ENCODE measurements around the gene TRRAP.
A peak's percentile ranks its signal among the peaks of the same experiment; 100 is the strongest.

Gene TRRAP

GRCh38 chr7:98879198-98879978, 1.1 kb downstream of the TRRAP start:
- peak overlapping the region; percentile 96 for H3K9ac ChIP-seq
- peak overlapping the region; percentile 92 for H3K4me2 ChIP-seq (ENCODE audit: low read length)
- peaks cover 22% of the 10 kb centered on the region for H3K79me2 ChIP-seq
- peak overlapping the region; percentile 87 for H2AFZ ChIP-seq
- peak overlapping the region; percentile 86 for H3K27ac ChIP-seq
- H3K36me3 ChIP-seq (ENCODE audit: control insufficient read depth, insufficient read depth, low read length), result no peaks in the 10 kb centered on the region
- no peaks in the 10 kb centered on the region for H3K9me3 ChIP-seq (ENCODE audit: control insufficient read depth, low read length)
- H3K4me3 ChIP-seq (ENCODE audit: low read depth, low read length), result peak overlapping the region; percentile 93
- H3K4me1 ChIP-seq, result peaks cover 5% of the 10 kb centered on the region
- peak; percentile 6 for TF ChIP-seq CTCF (IDR thresholded peaks at IDR 0.05)
- no peaks in the 10 kb centered on the region for H3K27me3 ChIP-seq (ENCODE audit: control insufficient read depth, insufficient read depth, low read length)

- Histone ChIP-seq H2AFZ (no peak overlapping the region), H3K79me2 (peaks cover 27% of the 10 kb centered on the region), H3K4me2 (ENCODE audit: low read length) (peak overlapping the region; percentile 92), H3K4me1 (peaks cover 5% of the 10 kb centered on the region), H3K9me3 (ENCODE audit: control insufficient read depth, low read length) (no peaks in the 10 kb centered on the region), H3K9ac (no peak overlapping the region), H3K27ac (no peak overlapping the region), H3K27me3 (ENCODE audit: control insufficient read depth, insufficient read depth, low read length) (no peaks in the 10 kb centered on the region), H3K4me3 (ENCODE audit: low read depth, low read length) (peak overlapping the region; percentile 93), H3K36me3 (ENCODE audit: control insufficient read depth, insufficient read depth, low read length) (no peaks in the 10 kb centered on the region)
- TF ChIP-seq CTCF (IDR thresholded peaks at IDR 0.05), result no peak
Measured at GRCh38 chr7:98879979-98880315, 1.6 kb downstream of the TRRAP start.

- Histone ChIP-seq H3K79me2 (peaks cover 27% of the 10 kb centered on the region), H3K27me3 (ENCODE audit: control insufficient read depth, insufficient read depth, low read length) (no peaks in the 10 kb centered on the region), H3K4me1 (peaks cover 5% of the 10 kb centered on the region), H2AFZ (no peak overlapping the region), H3K27ac (no peak overlapping the region), H3K4me3 (ENCODE audit: low read depth, low read length) (no peak overlapping the region), H3K9ac (no peak overlapping the region), H3K36me3 (ENCODE audit: control insufficient read depth, insufficient read depth, low read length) (no peaks in the 10 kb centered on the region), H3K4me2 (ENCODE audit: low read length) (no peak overlapping the region), H3K9me3 (ENCODE audit: control insufficient read depth, low read length) (no peaks in the 10 kb centered on the region)
- no peak for TF ChIP-seq CTCF (IDR thresholded peaks at IDR 0.05)
Measured at GRCh38 chr7:98880485-98880884, 2.2 kb downstream of the TRRAP start.

- Histone ChIP-seq H3K4me2 (ENCODE audit: low read length) (no peak overlapping the region), H2AFZ (no peak overlapping the region), H3K9me3 (ENCODE audit: control insufficient read depth, low read length) (no peaks in the 10 kb centered on the region), H3K27ac (no peak overlapping the region), H3K4me1 (peaks cover 5% of the 10 kb centered on the region), H3K9ac (no peak overlapping the region), H3K4me3 (ENCODE audit: low read depth, low read length) (no peak overlapping the region), H3K79me2 (peaks cover 27% of the 10 kb centered on the region), H3K36me3 (ENCODE audit: control insufficient read depth, insufficient read depth, low read length) (no peaks in the 10 kb centered on the region), H3K27me3 (ENCODE audit: control insufficient read depth, insufficient read depth, low read length) (no peaks in the 10 kb centered on the region)
- no peak for TF ChIP-seq CTCF (IDR thresholded peaks at IDR 0.05)
Measured at GRCh38 chr7:98881561-98882315, 3.4 kb downstream of the TRRAP start.

Measured in parathyroid adenoma (tissue), 2 donors.